ENCODE data around the gene ARMC7. TPM values are rescaled to one million over a fixed set of nuclear protein-coding genes. Genes with fewer than 3 reads are reported as not detected.
A peak's percentile ranks its signal among the peaks of the same experiment; 100 is the strongest.
"Not testable (repeated sequence)": the region's sequence is repeated elsewhere in the genome, so short reads cannot be mapped to it uniquely, and the experiment has no call there.

The ARMC7 gene
- total and polyA plus RNA-seq, 8 donors = 2.2 to 26.8 (median 11.4) TPM

- Histone ChIP-seq H3K4me1 (peaks cover 21 to 54% (median 43%) of the 10 kb centered on the region in 4 donors), H3K27ac (peak overlapping the region in 2 of 5 donors; percentile 85 to 87), H3K36me3 (peaks cover 10 to 29% (median 27%) of the 10 kb centered on the region in 4 donors), H3K4me3 (no peak overlapping the region), H3K27me3 (no peaks in the 10 kb centered on the region), H3K9me3 (no peaks in the 10 kb centered on the region)
- 62 to 79% (median 67%) methylated on average over 3 of the region's 3 CpGs for WGBS, 5 donors
- no peak for DNase-seq
- intact Hi-C loops (cut with DNase I; ENCODE audit: low total_unique reads) = no loop called here
- TF ChIP-seq POLR2A (IDR thresholded peaks at IDR 0.05) (no peak), POLR2AphosphoS5 (IDR thresholded peaks at IDR 0.05) (no peak), EP300 (IDR thresholded peaks at IDR 0.05) (no peak), CTCF (IDR thresholded peaks at IDR 0.05) (no peak)
These were observed 16.2 kb downstream of the ARMC7 start for GRCh38 chr17:75125984-75126383.

GRCh38 chr17:75126954-75127353, 17.2 kb downstream of the ARMC7 start:
- no peaks in the 10 kb centered on the region for H3K27me3 ChIP-seq
- DNase-seq = no peak
- peaks cover 10 to 23% (median 20%) of the 10 kb centered on the region in 4 donors for H3K36me3 ChIP-seq
- H3K9me3 ChIP-seq = no peaks in the 10 kb centered on the region
- intact Hi-C loops (cut with DNase I; ENCODE audit: low total_unique reads) = no loop called here
- WGBS, 5 donors = 84 to 98% (median 89%) methylated on average over 8 of the region's 8 CpGs
- no peak overlapping the region for H3K27ac ChIP-seq
- peaks cover 21 to 56% (median 49%) of the 10 kb centered on the region in 4 donors for H3K4me1 ChIP-seq
- TF ChIP-seq EP300 (IDR thresholded peaks at IDR 0.05) = no peak
- no peak for TF ChIP-seq POLR2AphosphoS5 (IDR thresholded peaks at IDR 0.05)
- no peak for TF ChIP-seq CTCF (IDR thresholded peaks at IDR 0.05)
- no peak for TF ChIP-seq POLR2A (IDR thresholded peaks at IDR 0.05)
- H3K4me3 ChIP-seq = no peak overlapping the region

GRCh38 chr17:75127936-75128335, 18.2 kb downstream of the ARMC7 start:
- WGBS, 5 donors = 85 to 90% (median 87%) methylated on average over 5 of the region's 5 CpGs
- peaks cover 10 to 23% (median 20%) of the 10 kb centered on the region in 4 donors for H3K36me3 ChIP-seq
- H3K4me3 ChIP-seq; DNase-seq; intact Hi-C loops (cut with DNase I; ENCODE audit: low total_unique reads); H3K27me3 ChIP-seq; H3K9me3 ChIP-seq: not testable (repeated sequence)
- H3K27ac ChIP-seq = peak overlapping the region in 1 of 5 donors; percentile 8
- peaks cover 21 to 59% (median 55%) of the 10 kb centered on the region in 4 donors for H3K4me1 ChIP-seq

GRCh38 chr17:75128694-75129505, 19.1 kb downstream of the ARMC7 start:
- Histone ChIP-seq H3K27ac (peak overlapping the region in 1 of 5 donors; percentile 90), H3K4me3 (no peak overlapping the region), H3K4me1 (peaks cover 19 to 51% (median 50%) of the 10 kb centered on the region in 4 donors), H3K36me3 (peaks cover 10 to 23% (median 20%) of the 10 kb centered on the region in 4 donors), H3K9me3 (no peaks in the 10 kb centered on the region), H3K27me3 (no peaks in the 10 kb centered on the region)
- DNase-seq = no peak
- intact Hi-C loops (cut with DNase I; ENCODE audit: low total_unique reads) = no loop called here
- WGBS, 5 donors = 82 to 90% (median 85%) methylated on average over 27 to 33 of the region's 33 CpGs
- TF ChIP-seq POLR2A (IDR thresholded peaks at IDR 0.05) (no peak), EP300 (IDR thresholded peaks at IDR 0.05) (no peak), CTCF (IDR thresholded peaks at IDR 0.05) (no peak), POLR2AphosphoS5 (IDR thresholded peaks at IDR 0.05) (no peak)

GRCh38 chr17:75129576-75129975, 19.8 kb downstream of the ARMC7 start:
- Histone ChIP-seq H3K4me3 (no peak overlapping the region), H3K9me3 (no peaks in the 10 kb centered on the region), H3K4me1 (peaks cover 12 to 45% (median 43%) of the 10 kb centered on the region in 4 donors), H3K36me3 (peaks cover 10 to 23% (median 20%) of the 10 kb centered on the region in 4 donors), H3K27me3 (no peaks in the 10 kb centered on the region), H3K27ac (peak overlapping the region in 3 of 5 donors; percentile 5 to 91 (median 90))
- intact Hi-C loops (cut with DNase I; ENCODE audit: low total_unique reads) = no loop called here
- DNase-seq = no peak
- 83 to 91% (median 88%) methylated on average over 6 to 9 of the region's 9 CpGs for WGBS, 5 donors
- no peak for TF ChIP-seq CTCF (IDR thresholded peaks at IDR 0.05)
- no peak for TF ChIP-seq POLR2AphosphoS5 (IDR thresholded peaks at IDR 0.05)
